HepG2 (cell line): ENCODE data around the gene HNRNPC. TPM values are rescaled to one million over a fixed set of nuclear protein-coding genes. Genes with fewer than 3 reads are reported as not detected.
A peak's percentile ranks its signal among the peaks of the same experiment; 100 is the strongest.

ENCODE experiments used
- ELF3 ChIP-seq: IDR thresholded peaks from 2 replicates; pipeline ENCODE4 v1.6.1; 2016; ENCODE audit warnings: missing genetic modification reagents, missing compliant biosample characterization
- FOXA1 ChIP-seq, 2 experiments: fragments of 450-650 bp in 1 of 2; sonication (generic) in 1 of 2; formaldehyde crosslinking in 1 of 2; IDR thresholded peaks; 2 replicates each; pipeline versions ENCODE4 v1.4.0 to v1.6.1; 2016 to 2020; ENCODE audit warnings: missing genetic modification reagents in 1 of 2
- HNRNPUL1 ChIP-seq: fragments of 200-400 bp; formaldehyde crosslinking; IDR thresholded peaks from 2 replicates; pipeline ENCODE4 v1.6.1; 2017; ENCODE audit warnings: low read depth, mild to moderate bottlenecking, low read length, moderate library complexity
- HOXA5 ChIP-seq: sonication (generic); formaldehyde crosslinking; IDR thresholded peaks from 2 replicates; pipeline ENCODE4 v1.4.0; 2020; ENCODE audit warnings: missing genetic modification reagents
- JARID2 ChIP-seq: sonication (generic); formaldehyde crosslinking; IDR thresholded peaks from 2 replicates; pipeline ENCODE4 v1.8.1; 2023; ENCODE audit warnings: missing genetic modification reagents, inconsistent platforms; ENCODE audit not compliant: insufficient replicate concordance
- JUND ChIP-seq: sonication (generic); formaldehyde crosslinking; IDR thresholded peaks from 2 replicates; pipeline ENCODE4 v1.8.0; 2022; ENCODE audit warnings: mild to moderate bottlenecking, missing genetic modification reagents
- MEF2D ChIP-seq: sonication (generic); formaldehyde crosslinking; IDR thresholded peaks from 2 replicates; pipeline ENCODE4 v1.5.1; 2020; ENCODE audit warnings: mild to moderate bottlenecking, missing genetic modification reagents
- MTA1 ChIP-seq: sonication (generic); formaldehyde crosslinking; IDR thresholded peaks from 2 replicates; pipeline ENCODE4 v1.4.0; 2020; ENCODE audit warnings: missing genetic modification reagents, mild to moderate bottlenecking, borderline replicate concordance
- NBN ChIP-seq: fragments of 450-650 bp; conservative IDR thresholded peaks from 2 replicates; pipeline ENCODE4 v1.6.1; 2017
- NR3C1 ChIP-seq: sonication (generic); formaldehyde crosslinking; IDR thresholded peaks from 2 replicates; pipeline ENCODE4 v1.4.0; 2020; ENCODE audit warnings: missing genetic modification reagents
- PITX1 ChIP-seq: sonication (generic); formaldehyde crosslinking; IDR thresholded peaks from 2 replicates; pipeline ENCODE4 v1.5.1; 2020; ENCODE audit warnings: mild to moderate bottlenecking, missing genetic modification reagents
- SOX5 ChIP-seq: IDR thresholded peaks from 2 replicates; pipeline ENCODE4 v1.6.1; 2016; ENCODE audit warnings: borderline replicate concordance
- THAP11 ChIP-seq: IDR thresholded peaks from 2 replicates; pipeline ENCODE4 v1.6.1; 2016; ENCODE audit warnings: missing biosample characterization, missing genetic modification reagents
- U2AF1 ChIP-seq: fragments of 200-400 bp; formaldehyde crosslinking; optimal IDR thresholded peaks from 2 replicates; pipeline ENCODE3; 2017; ENCODE audit warnings: mild to moderate bottlenecking, low read depth, low read length
- ZFP41 ChIP-seq: sonication (generic); formaldehyde crosslinking; IDR thresholded peaks from 2 replicates; pipeline ENCODE4 v1.4.0; 2020; ENCODE audit warnings: mild to moderate bottlenecking, missing genetic modification reagents, borderline replicate concordance
- ZNF550 ChIP-seq: sonication (generic); formaldehyde crosslinking; IDR thresholded peaks from 2 replicates; pipeline ENCODE4 v1.4.0; 2020; ENCODE audit warnings: mild to moderate bottlenecking, missing genetic modification reagents, borderline replicate concordance
- ZNF570 ChIP-seq: sonication (generic); formaldehyde crosslinking; IDR thresholded peaks from 2 replicates; pipeline ENCODE4 v1.4.0; 2020; ENCODE audit warnings: mild to moderate bottlenecking, missing genetic modification reagents, borderline replicate concordance
- ZNF782 ChIP-seq: sonication (generic); formaldehyde crosslinking; IDR thresholded peaks from 2 replicates; pipeline ENCODE4 v1.4.0; 2020; ENCODE audit warnings: missing genetic modification reagents, mild to moderate bottlenecking, borderline replicate concordance
- ZNF792 ChIP-seq: IDR thresholded peaks from 2 replicates; pipeline ENCODE4 v1.6.1; 2016
- ZNF891 ChIP-seq: sonication (generic); formaldehyde crosslinking; IDR thresholded peaks from 2 replicates; pipeline ENCODE4 v1.5.0; 2020; ENCODE audit warnings: mild to moderate bottlenecking, missing genetic modification reagents
- polyA plus RNA-seq, 8 experiments: library from polyadenylated mRNA; depleted of rRNA in 3 of 8; stranded (reverse) in 7 of 8; unstranded in 1 of 8; fragments of >200 nt; fragmentation: Illumina TruSeq in 4 of 8; extraction: Trizol in 4 of 8; gene quantifications; 2 replicates each; pipeline versions ENCODE4 v1.2.1 to v1.2.3, GENCODE V29; 2011 to 2016; ENCODE audit warnings: low read depth in 4 of 8, missing spikeins in 1 of 8, mixed read lengths in 1 of 8; ENCODE audit not compliant: insufficient read depth in 1 of 8
- total RNA-seq, 5 experiments: library from RNA; depleted of rRNA; stranded (reverse); fragments of >200 nt; fragmentation: Illumina TruSeq; extraction: Trizol; gene quantifications; 2 replicates each; pipeline ENCODE4 v1.2.3, GENCODE V29; 2016; ENCODE audit warnings: low read depth in 1 of 5
- TF ChIP-seq, protein P1 (sequence below): sonication (generic); formaldehyde crosslinking; IDR thresholded peaks from 2 replicates; pipeline ENCODE4 v1.4.0; 2020; ENCODE audit warnings: mild to moderate bottlenecking, missing genetic modification reagents
- TF ChIP-seq, protein P2 (sequence below): sonication (generic); formaldehyde crosslinking; IDR thresholded peaks from 2 replicates; pipeline ENCODE4 v1.5.0; 2020; ENCODE audit warnings: mild to moderate bottlenecking, missing genetic modification reagents
- TF ChIP-seq, protein P3 (sequence below): sonication (generic); formaldehyde crosslinking; conservative IDR thresholded peaks from 2 replicates; pipeline ENCODE4 v1.8.0; 2022; ENCODE audit warnings: missing genetic modification reagents
- TF ChIP-seq, protein P4 (sequence below): sonication (generic); formaldehyde crosslinking; IDR thresholded peaks from 2 replicates; pipeline ENCODE4 v1.4.0; 2020; ENCODE audit warnings: low read depth, missing genetic modification reagents

The HNRNPC gene
- total and polyA plus RNA-seq, 2 of the 13 experiments (the other 11 are each of a cell fraction or from before 2014, with no cell fraction given): 628 to 1,099 TPM

DNA sequence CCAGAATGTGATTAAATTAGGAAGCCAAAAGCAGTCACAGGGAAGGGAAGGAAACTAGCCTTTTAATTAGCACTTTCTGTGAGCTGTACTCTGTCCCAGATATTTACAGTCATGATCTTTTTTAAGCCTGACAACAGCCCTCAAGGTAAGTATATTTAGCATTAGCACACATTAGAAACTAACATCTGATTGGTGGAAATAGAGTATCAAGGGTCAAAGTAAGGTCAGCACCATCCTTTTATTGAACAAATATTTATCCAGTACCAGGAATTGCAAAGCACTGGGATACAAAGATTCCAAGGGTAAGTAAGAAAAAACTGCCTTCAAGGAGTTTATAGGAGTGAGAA lies 38.9 kb upstream of the HNRNPC start (continued):
- no peak for TF ChIP-seq U2AF1
- no peak for TF ChIP-seq HOXA5 (CRISPR knock-in tag)
- TF ChIP-seq SOX5: 0 out of 2 replicates have a peak, but pooled peaks have one; percentile 18
- TF ChIP-seq, protein P1, sequence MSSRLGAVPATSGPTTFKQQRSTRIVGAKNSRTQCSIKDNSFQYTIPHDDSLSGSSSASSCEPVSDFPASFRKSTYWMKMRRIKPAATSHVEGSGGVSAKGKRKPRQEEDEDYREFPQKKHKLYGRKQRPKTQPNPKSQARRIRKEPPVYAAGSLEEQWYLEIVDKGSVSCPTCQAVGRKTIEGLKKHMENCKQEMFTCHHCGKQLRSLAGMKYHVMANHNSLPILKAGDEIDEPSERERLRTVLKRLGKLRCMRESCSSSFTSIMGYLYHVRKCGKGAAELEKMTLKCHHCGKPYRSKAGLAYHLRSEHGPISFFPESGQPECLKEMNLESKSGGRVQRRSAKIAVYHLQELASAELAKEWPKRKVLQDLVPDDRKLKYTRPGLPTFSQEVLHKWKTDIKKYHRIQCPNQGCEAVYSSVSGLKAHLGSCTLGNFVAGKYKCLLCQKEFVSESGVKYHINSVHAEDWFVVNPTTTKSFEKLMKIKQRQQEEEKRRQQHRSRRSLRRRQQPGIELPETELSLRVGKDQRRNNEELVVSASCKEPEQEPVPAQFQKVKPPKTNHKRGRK: no peak
- no peak for TF ChIP-seq ELF3 (CRISPR knock-in tag)
- peak; percentile 44 for TF ChIP-seq MEF2D (CRISPR knock-in tag)
- TF ChIP-seq MTA1 (CRISPR knock-in tag): no peak
- no peak for TF ChIP-seq ZNF550
- TF ChIP-seq JUND (CRISPR knock-in tag): no peak
- TF ChIP-seq, protein P2, sequence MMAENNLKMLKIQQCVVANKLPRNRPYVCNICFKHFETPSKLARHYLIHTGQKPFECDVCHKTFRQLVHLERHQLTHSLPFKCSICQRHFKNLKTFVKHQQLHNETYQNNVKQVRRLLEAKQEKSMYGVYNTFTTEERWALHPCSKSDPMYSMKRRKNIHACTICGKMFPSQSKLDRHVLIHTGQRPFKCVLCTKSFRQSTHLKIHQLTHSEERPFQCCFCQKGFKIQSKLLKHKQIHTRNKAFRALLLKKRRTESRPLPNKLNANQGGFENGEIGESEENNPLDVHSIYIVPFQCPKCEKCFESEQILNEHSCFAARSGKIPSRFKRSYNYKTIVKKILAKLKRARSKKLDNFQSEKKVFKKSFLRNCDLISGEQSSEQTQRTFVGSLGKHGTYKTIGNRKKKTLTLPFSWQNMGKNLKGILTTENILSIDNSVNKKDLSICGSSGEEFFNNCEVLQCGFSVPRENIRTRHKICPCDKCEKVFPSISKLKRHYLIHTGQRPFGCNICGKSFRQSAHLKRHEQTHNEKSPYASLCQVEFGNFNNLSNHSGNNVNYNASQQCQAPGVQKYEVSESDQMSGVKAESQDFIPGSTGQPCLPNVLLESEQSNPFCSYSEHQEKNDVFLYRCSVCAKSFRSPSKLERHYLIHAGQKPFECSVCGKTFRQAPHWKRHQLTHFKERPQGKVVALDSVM (CRISPR knock-in tag): no peak
- no peak for TF ChIP-seq JARID2 (CRISPR knock-in tag)
- TF ChIP-seq, protein P3, sequence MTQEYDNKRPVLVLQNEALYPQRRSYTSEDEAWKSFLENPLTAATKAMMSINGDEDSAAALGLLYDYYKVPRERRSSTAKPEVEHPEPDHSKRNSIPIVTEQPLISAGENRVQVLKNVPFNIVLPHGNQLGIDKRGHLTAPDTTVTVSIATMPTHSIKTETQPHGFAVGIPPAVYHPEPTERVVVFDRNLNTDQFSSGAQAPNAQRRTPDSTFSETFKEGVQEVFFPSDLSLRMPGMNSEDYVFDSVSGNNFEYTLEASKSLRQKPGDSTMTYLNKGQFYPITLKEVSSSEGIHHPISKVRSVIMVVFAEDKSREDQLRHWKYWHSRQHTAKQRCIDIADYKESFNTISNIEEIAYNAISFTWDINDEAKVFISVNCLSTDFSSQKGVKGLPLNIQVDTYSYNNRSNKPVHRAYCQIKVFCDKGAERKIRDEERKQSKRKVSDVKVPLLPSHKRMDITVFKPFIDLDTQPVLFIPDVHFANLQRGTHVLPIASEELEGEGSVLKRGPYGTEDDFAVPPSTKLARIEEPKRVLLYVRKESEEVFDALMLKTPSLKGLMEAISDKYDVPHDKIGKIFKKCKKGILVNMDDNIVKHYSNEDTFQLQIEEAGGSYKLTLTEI (CRISPR knock-in tag): no peak
- no peak; the same call in 1 of the 2 replicates for TF ChIP-seq ZNF782 (CRISPR knock-in tag)
- TF ChIP-seq ZNF891 (CRISPR knock-in tag): no peak
- TF ChIP-seq ZFP41 (CRISPR knock-in tag): no peak
- no peak for TF ChIP-seq NR3C1 (CRISPR knock-in tag)
- TF ChIP-seq, protein P4, sequence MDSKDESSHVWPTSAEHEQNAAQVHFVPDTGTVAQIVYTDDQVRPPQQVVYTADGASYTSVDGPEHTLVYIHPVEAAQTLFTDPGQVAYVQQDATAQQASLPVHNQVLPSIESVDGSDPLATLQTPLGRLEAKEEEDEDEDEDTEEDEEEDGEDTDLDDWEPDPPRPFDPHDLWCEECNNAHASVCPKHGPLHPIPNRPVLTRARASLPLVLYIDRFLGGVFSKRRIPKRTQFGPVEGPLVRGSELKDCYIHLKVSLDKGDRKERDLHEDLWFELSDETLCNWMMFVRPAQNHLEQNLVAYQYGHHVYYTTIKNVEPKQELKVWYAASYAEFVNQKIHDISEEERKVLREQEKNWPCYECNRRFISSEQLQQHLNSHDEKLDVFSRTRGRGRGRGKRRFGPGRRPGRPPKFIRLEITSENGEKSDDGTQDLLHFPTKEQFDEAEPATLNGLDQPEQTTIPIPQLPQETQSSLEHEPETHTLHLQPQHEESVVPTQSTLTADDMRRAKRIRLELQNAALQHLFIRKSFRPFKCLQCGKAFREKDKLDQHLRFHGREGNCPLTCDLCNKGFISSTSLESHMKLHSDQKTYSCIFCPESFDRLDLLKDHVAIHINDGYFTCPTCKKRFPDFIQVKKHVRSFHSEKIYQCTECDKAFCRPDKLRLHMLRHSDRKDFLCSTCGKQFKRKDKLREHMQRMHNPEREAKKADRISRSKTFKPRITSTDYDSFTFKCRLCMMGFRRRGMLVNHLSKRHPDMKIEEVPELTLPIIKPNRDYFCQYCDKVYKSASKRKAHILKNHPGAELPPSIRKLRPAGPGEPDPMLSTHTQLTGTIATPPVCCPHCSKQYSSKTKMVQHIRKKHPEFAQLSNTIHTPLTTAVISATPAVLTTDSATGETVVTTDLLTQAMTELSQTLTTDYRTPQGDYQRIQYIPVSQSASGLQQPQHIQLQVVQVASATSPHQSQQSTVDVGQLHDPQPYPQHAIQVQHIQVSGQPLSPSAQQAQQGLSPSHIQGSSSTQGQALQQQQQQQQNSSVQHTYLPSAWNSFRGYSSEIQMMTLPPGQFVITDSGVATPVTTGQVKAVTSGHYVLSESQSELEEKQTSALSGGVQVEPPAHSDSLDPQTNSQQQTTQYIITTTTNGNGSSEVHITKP (CRISPR knock-in tag): no peak
- TF ChIP-seq THAP11 (CRISPR knock-in tag): no peak
- TF ChIP-seq FOXA1 (IDR thresholded peaks at IDR 0.05): no peak
- peak; percentile 46 for TF ChIP-seq FOXA1 (CRISPR knock-in tag; IDR thresholded peaks at IDR 0.05)
- TF ChIP-seq HNRNPUL1: no peak
- no peak for TF ChIP-seq ZNF792
- TF ChIP-seq NBN: no peak
- 0 out of 2 replicates have a peak, but pooled peaks have one; percentile 11 for TF ChIP-seq PITX1 (CRISPR knock-in tag)
- TF ChIP-seq ZNF570 (CRISPR knock-in tag): no peak
